GM19043 (cell line): ENCODE results near the gene SFTPA2.
"Not testable (repeated sequence)": the region's sequence is repeated elsewhere in the genome, so short reads cannot be mapped to it uniquely, and the experiment has no call there.

Experiments
- ATAC-seq: cut with Tn5 transposase; IDR thresholded peaks from one replicate; pipeline ENCODE4 v1.9.1; 2021; ENCODE audit warnings: low read depth; ENCODE audit not compliant: unreplicated experiment

The SFTPA2 gene

GRCh38 chr10:79516532-79517205 lies 43.5 kb downstream of the SFTPA2 start:
- not testable (repeated sequence) for ATAC-seq

GRCh38 chr10:79511891-79512583 lies 48.2 kb downstream of the SFTPA2 start, which contains the start of gene EIF5AL1:
Gene EIF5AL1 (plus strand): TSS chr10:79512533. CDS start chr10:79512650, 117 bp downstream.
- ATAC-seq, result not testable (repeated sequence)

GRCh38 chr10:79509934-79510508 lies 50.2 kb downstream of the SFTPA2 start:
- not testable (repeated sequence) for ATAC-seq

- ATAC-seq, result peak; percentile 61
These were observed 50.8 kb downstream of the SFTPA2 start for GRCh38 chr10:79509306-79509933.

GRCh38 chr10:79508245-79508644 lies 52.0 kb downstream of the SFTPA2 start:
- ATAC-seq, result not testable (repeated sequence)

- ATAC-seq, result no peak
These were observed 52.6 kb downstream of the SFTPA2 start for GRCh38 chr10:79507440-79508167.
